HCT116 (cell line): ENCODE data around the gene SUGCT. TPM values are rescaled to one million over a fixed set of nuclear protein-coding genes. Genes with fewer than 3 reads are reported as not detected.

Experiments used
- ATAC-seq: fragments of 200-7000 bp; cut with Tn5 transposase; 2 replicates; pipeline ENCODE4 v1.9.1; 2020; ENCODE audit warnings: mild to moderate bottlenecking, moderate library complexity
- BruUV-seq: library from RNA; stranded (reverse); fragments of 400-500 nt; replicated peaks from 2 replicates; lab custom pipeline; 2021; lab: Mats Ljungman, UMichigan
- CTCF ChIA-PET: fragments of 300-600 bp; sonication (Branson Sonifier 250); formaldehyde crosslinking; loops from one replicate; lab custom pipeline; 2021; ENCODE audit warnings: antibody characterized with exemption; lab: Charles Lee
- POLR2A ChIA-PET: fragments of 300-600, 350-600 bp; sonication (Branson Sonifier 250); formaldehyde crosslinking; loops from one replicate; lab custom pipeline; 2021; ENCODE audit warnings: antibody characterized with exemption; lab: Charles Lee
- RAD21 ChIA-PET, 2 experiments: fragments of 300-600 bp; sonication (Branson Sonifier 250); formaldehyde crosslinking; loops; one replicate each; lab custom pipeline; 2023; ENCODE audit warnings: low total read pairs in 2 of 2; ENCODE audit not compliant: uncharacterized antibody in 2 of 2, unreplicated experiment in 2 of 2, low non-redundant PET in 1 of 2; lab: Charles Lee
- DNase-seq: peaks from one replicate; pipeline ENCODE4 v3.0.0-alpha.2; 2010; ENCODE audit warnings: low read depth, low spot score
- H2AFZ ChIP-seq: fragments of 200-600 bp; shearing (Covaris generic), sonication (generic); 2 replicates; pipeline ENCODE4 v1.6.1; 2017; ENCODE audit warnings: low read depth, mixed run types, mixed read lengths, antibody characterized with exemption, low read length; ENCODE audit not compliant: poor library complexity, severe bottlenecking
- H3K27ac ChIP-seq: 2 replicates; pipeline ENCODE4 v1.5.1; 2012; ENCODE audit warnings: low read depth, low read length
- H3K27me3 ChIP-seq: fragments of 200-600 bp; sonication (generic); 2 replicates; pipeline ENCODE4 v1.6.1; 2016; ENCODE audit warnings: mixed run types, low read length, mixed read lengths; ENCODE audit not compliant: insufficient read depth
- H3K36me3 ChIP-seq, 2 experiments: fragments of 200-500 bp in 1 of 2; fragments of 200-600 bp in 1 of 2; sonication (Bioruptor generic) in 1 of 2; sonication (generic) in 1 of 2; 2 replicates each; pipeline versions ENCODE4 v1.5.1 to v1.6.1; 2014 to 2016; ENCODE audit warnings: low read length in 2 of 2, inconsistent platforms in 1 of 2, mixed read lengths in 1 of 2, mixed run types in 1 of 2; ENCODE audit not compliant: insufficient read depth in 2 of 2, control insufficient read depth in 1 of 2
- H3K4me1 ChIP-seq, 2 experiments: fragments of 200-600 bp in 1 of 2; sonication (generic) in 1 of 2; 2 replicates each; pipeline versions ENCODE4 v1.5.1 to v1.6.1; 2012 to 2017; ENCODE audit warnings: low read length in 2 of 2, inconsistent platforms in 1 of 2, mild to moderate bottlenecking in 1 of 2, mixed read lengths in 1 of 2, mixed run types in 1 of 2, moderate library complexity in 1 of 2; ENCODE audit not compliant: insufficient read depth in 2 of 2, control insufficient read depth in 1 of 2
- H3K4me2 ChIP-seq: fragments of 200-600 bp; sonication (generic); 2 replicates; pipeline ENCODE4 v1.6.1; 2017; ENCODE audit warnings: mixed run types, low read length, mixed read lengths
- H3K4me3 ChIP-seq, 2 experiments: fragments of 200-600 bp in 1 of 2; sonication (generic) in 1 of 2; replicated peaks in 1 of 2; 2 replicates each; pipeline ENCODE4 v1.5.1; 2011 to 2016; ENCODE audit warnings: low read length in 2 of 2, control low read depth in 1 of 2, low read depth in 1 of 2, mild to moderate bottlenecking in 1 of 2, mixed read lengths in 1 of 2, mixed run types in 1 of 2
- H3K79me2 ChIP-seq: fragments of 200-600 bp; sonication (generic); 2 replicates; pipeline ENCODE4 v1.6.1; 2017; ENCODE audit warnings: mild to moderate bottlenecking, mixed run types, low read length, moderate library complexity, mixed read lengths; ENCODE audit not compliant: insufficient read depth
- H3K9ac ChIP-seq: fragments of 200-600 bp; sonication (generic); 2 replicates; pipeline ENCODE4 v1.6.1; 2016; ENCODE audit warnings: low read length, mixed read lengths
- H3K9me2 ChIP-seq: fragments of 200-600 bp; sonication (generic), shearing (Covaris generic); 2 replicates; pipeline ENCODE4 v1.6.1; 2017; ENCODE audit warnings: mixed run types, mild to moderate bottlenecking, moderate library complexity; ENCODE audit not compliant: insufficient read depth
- H3K9me3 ChIP-seq, 2 experiments: fragments of 200-500 bp in 1 of 2; fragments of 200-600 bp in 1 of 2; sonication (Bioruptor generic) in 1 of 2; sonication (generic) in 1 of 2; 2 replicates each; pipeline ENCODE4 v1.6.1; 2014 to 2017; ENCODE audit warnings: low read length in 2 of 2, mixed read lengths in 2 of 2, inconsistent platforms in 1 of 2, low read depth in 1 of 2, mild to moderate bottlenecking in 1 of 2, mixed run types in 1 of 2, moderate library complexity in 1 of 2; ENCODE audit not compliant: control insufficient read depth in 1 of 2, insufficient read depth in 1 of 2
- H4K20me1 ChIP-seq: fragments of 200-600 bp; sonication (generic), shearing (Covaris generic); 2 replicates; pipeline ENCODE4 v1.6.1; 2017; ENCODE audit warnings: mixed run types, mild to moderate bottlenecking, moderate library complexity; ENCODE audit not compliant: insufficient read depth
- CBX3 ChIP-seq: IDR thresholded peaks from 2 replicates; pipeline ENCODE4 v1.6.1; 2012; ENCODE audit warnings: low read depth
- CEBPB ChIP-seq: IDR thresholded peaks from 2 replicates; pipeline ENCODE4 v1.6.1; 2012; ENCODE audit warnings: low read depth
- CTCF ChIP-seq, 3 experiments: fragments of 200-600 bp in 1 of 3; sonication (generic) in 1 of 3; IDR thresholded peaks in 2 of 3; conservative IDR thresholded peaks in 1 of 3; 2 replicates each; pipeline ENCODE4 v1.5.1; 2012 to 2017; ENCODE audit warnings: low read depth in 2 of 3, low read length in 2 of 3, antibody characterized with exemption in 1 of 3, borderline replicate concordance in 1 of 3, control low read depth in 1 of 3, mild to moderate bottlenecking in 1 of 3, mixed read lengths in 1 of 3, mixed run types in 1 of 3, moderate library complexity in 1 of 3; ENCODE audit not compliant: insufficient read depth in 1 of 3
- ELF1 ChIP-seq: IDR thresholded peaks from 2 replicates; pipeline ENCODE4 v1.6.1; 2012; ENCODE audit warnings: low read depth, borderline replicate concordance
- EZH2 ChIP-seq: fragments of 200-600 bp; sonication (generic); IDR thresholded peaks from 2 replicates; pipeline ENCODE4 v1.6.1; 2017; ENCODE audit warnings: antibody characterized with exemption, mixed run types
- EZH2phosphoT487 ChIP-seq: fragments of 200-600 bp; IDR thresholded peaks from 2 replicates; pipeline ENCODE4 v1.6.1; 2018; ENCODE audit warnings: antibody characterized with exemption, borderline replicate concordance
- FOSL1 ChIP-seq: IDR thresholded peaks from 2 replicates; pipeline ENCODE4 v1.6.1; 2012; ENCODE audit warnings: low read depth
- JUND ChIP-seq: IDR thresholded peaks from 2 replicates; pipeline ENCODE4 v1.6.1; 2012
- MAX ChIP-seq: IDR thresholded peaks from 2 replicates; pipeline ENCODE4 v1.6.1; 2012
- POLR2A ChIP-seq: IDR thresholded peaks from 2 replicates; pipeline ENCODE4 v1.7.0; 2011; ENCODE audit warnings: borderline replicate concordance; ENCODE audit not compliant: insufficient read depth, insufficient read length; ENCODE audit errors: extremely low read depth
- POLR2AphosphoS5 ChIP-seq: IDR thresholded peaks from 2 replicates; pipeline ENCODE4 v1.6.1; 2011; ENCODE audit warnings: mild to moderate bottlenecking, low read depth, low read length, moderate library complexity
- REST ChIP-seq: IDR thresholded peaks from 2 replicates; pipeline ENCODE4 v1.6.1; 2012; ENCODE audit warnings: low read depth
- SIN3A ChIP-seq: IDR thresholded peaks from 2 replicates; pipeline ENCODE4 v1.6.1; 2012; ENCODE audit warnings: low read depth
- SP1 ChIP-seq: IDR thresholded peaks from 2 replicates; pipeline ENCODE4 v1.6.1; 2012; ENCODE audit warnings: low read depth
- SRF ChIP-seq: IDR thresholded peaks from 2 replicates; pipeline ENCODE4 v1.6.1; 2012; ENCODE audit warnings: low read depth
- TCF7L2 ChIP-seq: IDR thresholded peaks from 2 replicates; pipeline ENCODE4 v1.7.0; 2011; ENCODE audit warnings: borderline replicate concordance, inconsistent platforms; ENCODE audit not compliant: insufficient read depth, insufficient read length; ENCODE audit errors: extremely low read depth
- ZBTB33 ChIP-seq: IDR thresholded peaks from 2 replicates; pipeline ENCODE4 v1.6.1; 2011; ENCODE audit warnings: mild to moderate bottlenecking, low read length, moderate library complexity; ENCODE audit not compliant: insufficient replicate concordance; ENCODE audit errors: extremely low read depth
- ZNF274 ChIP-seq: fragments of 200-500 bp; sonication (Bioruptor generic); IDR thresholded peaks from 2 replicates; pipeline ENCODE4 v1.6.1; 2014; ENCODE audit warnings: mild to moderate bottlenecking, low read depth, low read length, inconsistent platforms
- intact Hi-C: fragments of 100-400 bp; cut with micrococcal nuclease; formaldehyde crosslinking; loops from 2 replicates; pipeline ENCODE4 v1.10.0; 2022
- total RNA-seq: library from RNA; stranded (reverse); gene quantifications from one replicate; pipeline ENCODE4 v1.2.1, GENCODE V29; 2021; ENCODE audit not compliant: unreplicated experiment

The SUGCT gene
- total RNA-seq, 1 experiment from 2014 or later = 4.4 TPM

- no peaks in the 10 kb centered on the region for H3K79me2 ChIP-seq
- ATAC-seq = no peak
- H3K4me3 ChIP-seq = no peak overlapping the region
- H3K4me2 ChIP-seq = no peak overlapping the region
- no peaks in the 10 kb centered on the region for H3K4me1 ChIP-seq
- H4K20me1 ChIP-seq = no peaks in the 10 kb centered on the region; the same call in 1 of the 2 replicates
- ChIA-PET CTCF (no interaction called here), POLR2A (interaction anchor here (0.9 kb wide), 1 partner anchor 9 kb away, joined by 3 read pairs; no protein-coding TSS in a partner anchor), RAD21 (no interaction called here)
- no TSS peak for BruUV-seq
- no peaks in the 10 kb centered on the region for H3K9me2 ChIP-seq
- no peaks in the 10 kb centered on the region for H3K36me3 ChIP-seq
- no peaks in the 10 kb centered on the region for H3K27me3 ChIP-seq
- H3K9ac ChIP-seq = no peak overlapping the region
- H3K27ac ChIP-seq = no peak overlapping the region
- no peak overlapping the region for H2AFZ ChIP-seq
- H3K9me3 ChIP-seq = no peaks in the 10 kb centered on the region
- intact Hi-C loops = no loop called here
- DNase-seq = no peak
- TF ChIP-seq POLR2A = no peak
- no peak for TF ChIP-seq FOSL1
- TF ChIP-seq MAX = no peak
- no peak for TF ChIP-seq CEBPB
- TF ChIP-seq EZH2phosphoT487 = no peak
- TF ChIP-seq REST = no peak
- TF ChIP-seq EZH2 = no peak
- no peak for TF ChIP-seq POLR2AphosphoS5
- no peak for TF ChIP-seq ZBTB33
- no peak for TF ChIP-seq SRF
- TF ChIP-seq TCF7L2 = no peak
- no peak for TF ChIP-seq CTCF (IDR thresholded peaks at IDR 0.05 in 2 of 3, conservative IDR thresholded peaks at IDR 0.05 in 1 of 3; ENCODE audit: borderline replicate concordance in 1 of 3, insufficient read depth in 1 of 3, low read depth in 2 of 3, low read length in 2 of 3)
- no peak for TF ChIP-seq SIN3A
- TF ChIP-seq ZNF274 = no peak
- no peak for TF ChIP-seq SP1
- TF ChIP-seq JUND = no peak
- TF ChIP-seq ELF1 = no peak
- TF ChIP-seq CBX3 = no peak
Measured at GRCh38 chr7:40418448-40418847, 283.6 kb downstream of the SUGCT start.
